Suprapubic skin (tissue), 4 donors: ENCODE results near the gene CHST11. TPM values are rescaled to one million over a fixed set of nuclear protein-coding genes. Genes with fewer than 3 reads are reported as not detected.

ENCODE experiments used
- DNase-seq, 2 donors: peaks; one replicate each; pipeline ENCODE4 v3.0.0-alpha.2; 2019; ENCODE audit warnings: low spot score in 2 of 2
- H3K27ac ChIP-seq: fragments of 200-600 bp; sonication (generic); one replicate; pipeline ENCODE4 v1.5.1; 2019
- H3K27me3 ChIP-seq: fragments of 200-600 bp; sonication (generic); one replicate; pipeline ENCODE4 v1.5.1; 2019
- H3K36me3 ChIP-seq: fragments of 200-600 bp; sonication (generic); one replicate; pipeline ENCODE4 v1.5.1; 2019
- H3K4me1 ChIP-seq: fragments of 200-600 bp; sonication (generic); one replicate; pipeline ENCODE4 v1.5.1; 2019
- H3K4me3 ChIP-seq: fragments of 200-600 bp; sonication (generic); one replicate; pipeline ENCODE4 v1.5.1; 2019; ENCODE audit warnings: mild to moderate bottlenecking
- H3K9me3 ChIP-seq: fragments of 200-600 bp; sonication (generic); one replicate; pipeline ENCODE4 v1.5.1; 2019
- CTCF ChIP-seq, 2 donors: fragments of 200-600 bp in 1 of 2; fragments of 450-650 bp in 1 of 2; sonication (generic) in 1 of 2; IDR thresholded peaks; one replicate each; pipeline ENCODE4 v1.5.1; 2016 to 2019; ENCODE audit warnings: antibody characterized with exemption in 2 of 2, mild to moderate bottlenecking in 1 of 2, moderate library complexity in 1 of 2
- EP300 ChIP-seq: sonication (generic); formaldehyde crosslinking; IDR thresholded peaks from one replicate; pipeline ENCODE4 v1.6.1; 2017; ENCODE audit warnings: antibody characterized with exemption
- POLR2A ChIP-seq, 2 donors: fragments of 450-650 bp; IDR thresholded peaks; one replicate each; pipeline ENCODE4 v1.6.1; 2017; ENCODE audit warnings: antibody characterized with exemption in 2 of 2, mild to moderate bottlenecking in 2 of 2, moderate library complexity in 2 of 2
- POLR2AphosphoS5 ChIP-seq, 3 donors: sonication (generic); formaldehyde crosslinking; IDR thresholded peaks; one replicate each; pipeline ENCODE4 v1.6.1; 2017; ENCODE audit warnings: antibody characterized with exemption in 3 of 3
- WGBS: methylation state at CpG from one replicate; pipeline ENCODE4 v1.1.5; 2018; 5-methylcytosine and 5-hydroxymethylcytosine counted together
- total RNA-seq, 4 donors: library from RNA; depleted of rRNA; stranded (reverse); fragments of >200 nt; gene quantifications; one replicate each; pipeline ENCODE4 v1.1.0, GENCODE V29; 2016

The CHST11 gene
- total RNA-seq, 4 donors from 2014 or later = 1.8 to 5.8 (median 3.8) TPM

GRCh38 chr12:104704224-104704779 lies 247.6 kb downstream of the CHST11 start:
- Histone ChIP-seq H3K9me3 (no peaks in the 10 kb centered on the region), H3K4me1 (peaks cover 14% of the 10 kb centered on the region), H3K27me3 (no peaks in the 10 kb centered on the region), H3K36me3 (no peaks in the 10 kb centered on the region), H3K27ac (no peak overlapping the region), H3K4me3 (no peak overlapping the region)
- TF ChIP-seq CTCF (IDR thresholded peaks at IDR 0.05) (no peak), EP300 (no peak), POLR2AphosphoS5 (IDR thresholded peaks at IDR 0.05) (no peak), POLR2A (IDR thresholded peaks at IDR 0.05) (no peak)
- WGBS = 73% methylated on average over 2 of the region's 7 CpGs
- DNase-seq = no peak

- no peak for TF ChIP-seq EP300
- TF ChIP-seq POLR2AphosphoS5 (IDR thresholded peaks at IDR 0.05) = no peak
- no peak for TF ChIP-seq CTCF (IDR thresholded peaks at IDR 0.05)
- no peak for TF ChIP-seq POLR2A (IDR thresholded peaks at IDR 0.05)
- Histone ChIP-seq H3K27ac (no peak overlapping the region), H3K27me3 (no peaks in the 10 kb centered on the region), H3K4me1 (peaks cover 32% of the 10 kb centered on the region), H3K36me3 (no peaks in the 10 kb centered on the region), H3K9me3 (no peaks in the 10 kb centered on the region), H3K4me3 (no peak overlapping the region)
- no peak for DNase-seq
- WGBS = 58% methylated on average over 5 of the region's 5 CpGs
Observed at GRCh38 chr12:104707194-104707593, 250.4 kb downstream of the CHST11 start.

- H3K27ac ChIP-seq = no peak overlapping the region
- H3K9me3 ChIP-seq = no peaks in the 10 kb centered on the region
- WGBS = 84% methylated on average over 3 of the region's 9 CpGs
- H3K4me3 ChIP-seq = no peak overlapping the region
- no peaks in the 10 kb centered on the region for H3K36me3 ChIP-seq
- H3K27me3 ChIP-seq = no peaks in the 10 kb centered on the region
- no peak for TF ChIP-seq EP300
- no peak for TF ChIP-seq POLR2A (IDR thresholded peaks at IDR 0.05)
- no peak for TF ChIP-seq POLR2AphosphoS5 (IDR thresholded peaks at IDR 0.05)
- TF ChIP-seq CTCF (IDR thresholded peaks at IDR 0.05) = no peak
- no peak for DNase-seq
- peaks cover 29% of the 10 kb centered on the region for H3K4me1 ChIP-seq
Observed at GRCh38 chr12:104707794-104708558, 251.2 kb downstream of the CHST11 start.

GRCh38 chr12:104708891-104709290 lies 252.1 kb downstream of the CHST11 start:
- H3K9me3 ChIP-seq = no peaks in the 10 kb centered on the region
- no peaks in the 10 kb centered on the region for H3K27me3 ChIP-seq
- H3K36me3 ChIP-seq = no peaks in the 10 kb centered on the region
- WGBS = 87% methylated on average over 7 of the region's 7 CpGs
- peaks cover 29% of the 10 kb centered on the region for H3K4me1 ChIP-seq
- H3K4me3 ChIP-seq = no peak overlapping the region
- no peak for TF ChIP-seq POLR2AphosphoS5 (IDR thresholded peaks at IDR 0.05)
- no peak for TF ChIP-seq CTCF (IDR thresholded peaks at IDR 0.05)
- TF ChIP-seq POLR2A (IDR thresholded peaks at IDR 0.05) = no peak
- TF ChIP-seq EP300 = no peak
- no peak for DNase-seq
- H3K27ac ChIP-seq = no peak overlapping the region

GRCh38 chr12:104709692-104710435 lies 253.1 kb downstream of the CHST11 start:
- Histone ChIP-seq H3K27me3 (no peaks in the 10 kb centered on the region), H3K4me1 (peaks cover 25% of the 10 kb centered on the region), H3K4me3 (no peak overlapping the region), H3K36me3 (no peaks in the 10 kb centered on the region), H3K9me3 (no peaks in the 10 kb centered on the region), H3K27ac (peak overlapping the region; percentile 27)
- no peak for TF ChIP-seq POLR2AphosphoS5 (IDR thresholded peaks at IDR 0.05)
- no peak for TF ChIP-seq CTCF (IDR thresholded peaks at IDR 0.05)
- no peak for TF ChIP-seq POLR2A (IDR thresholded peaks at IDR 0.05)
- TF ChIP-seq EP300 = no peak
- 87% methylated on average over 9 of the region's 9 CpGs for WGBS
- no peak for DNase-seq
